K562 treated with DMSO at 1 percent for 24 hours (cell line): ENCODE results near the gene PHF1. TPM values are rescaled to one million over a fixed set of nuclear protein-coding genes. Genes with fewer than 3 reads are reported as not detected.

Experiments
- total RNA-seq: library from RNA; unstranded; fragments of 300-600 nt; gene quantifications from 2 replicates; pipeline ENCODE4 v1.2.3, GENCODE V29; 2022; ENCODE audit warnings: low read depth; ENCODE audit not compliant: insufficient read depth

The PHF1 gene
- 78.1 and 78.5 TPM in 2 replicates for total RNA-seq

GRCh38 chr6:33410711-33411631 is at the start of gene PHF1:
TSS of gene PHF1 (plus strand) at chr6:33411014. CDS start at chr6:33412264, 1,250 bp downstream.

GRCh38 chr6:33391278-33391921 is 19.4 kb upstream of the PHF1 start, which contains the start of gene KIFC1:
TSS of gene KIFC1 (plus strand) at chr6:33391823. CDS start at chr6:33391986, 163 bp downstream.

GRCh38 chr6:33417903-33418689 is 7.3 kb downstream of the PHF1 start, which contains the start of gene CUTA:
TSS of gene CUTA (minus strand) at chr6:33418107. CDS start at chr6:33418000, 107 bp downstream.

GRCh38 chr6:33419580-33420490 is 9.0 kb downstream of the PHF1 start, which contains the start of gene SYNGAP1:
TSS of gene SYNGAP1 (plus strand) at chr6:33420065. CDS start at chr6:33420265, 200 bp downstream.

GRCh38 chr6:33454009-33454946 is 43.5 kb downstream of the PHF1 start, which contains the start of gene ZBTB9:
TSS of gene ZBTB9 (plus strand) at chr6:33454576. CDS start at chr6:33455101, 525 bp downstream.

Other genes starting within 250 kb of the PHF1 start
- gene COL11A2, start 218.5 kb upstream of the PHF1 start, total RNA-seq: 0.25 TPM in 2 replicates
- gene RXRB, start 210.3 kb upstream of the PHF1 start, total RNA-seq: 42.1 and 43.1 TPM in 2 replicates
- gene SLC39A7, start 210.1 kb upstream of the PHF1 start, total RNA-seq: 159 and 162 TPM in 2 replicates
- gene HSD17B8, start 206.4 kb upstream of the PHF1 start, total RNA-seq: 20.2 and 25.9 TPM in 2 replicates
- 82.7 and 82.9 TPM in 2 replicates for gene RING1, start 202.5 kb upstream of the PHF1 start, total RNA-seq
- 42.4 and 43.5 TPM in 2 replicates for gene VPS52, start 139.1 kb upstream of the PHF1 start, total RNA-seq
- 11,722 and 11,744 TPM in 2 replicates for gene RPS18, start 138.9 kb upstream of the PHF1 start, total RNA-seq
- gene B3GALT4, start 133.9 kb upstream of the PHF1 start, total RNA-seq: 5.7 and 6.9 TPM in 2 replicates
- 51.7 and 61.6 TPM in 2 replicates for gene WDR46, start 121.8 kb upstream of the PHF1 start, total RNA-seq
- gene PFDN6, start 121.4 kb upstream of the PHF1 start, total RNA-seq: 148 and 157 TPM in 2 replicates
- gene RGL2, start 112.1 kb upstream of the PHF1 start, total RNA-seq: 29.8 and 32.5 TPM in 2 replicates
- 206 and 216 TPM in 2 replicates for gene TAPBP, start 96.9 kb upstream of the PHF1 start, total RNA-seq
- gene ZBTB22, start 93.3 kb upstream of the PHF1 start, total RNA-seq: 16.2 and 18.1 TPM in 2 replicates
- 64.0 and 65.4 TPM in 2 replicates for gene DAXX, start 88.1 kb upstream of the PHF1 start, total RNA-seq
- gene KIFC1, start 19.2 kb upstream of the PHF1 start, total RNA-seq: 124 and 134 TPM in 2 replicates
- gene CUTA, start 7.1 kb downstream of the PHF1 start, total RNA-seq: 408 and 423 TPM in 2 replicates
- gene SYNGAP1, start 9.1 kb downstream of the PHF1 start, total RNA-seq: 8.1 and 8.4 TPM in 2 replicates
- gene ZBTB9, start 43.6 kb downstream of the PHF1 start, total RNA-seq: 11.0 and 13.7 TPM in 2 replicates
- gene BAK1, start 169.3 kb downstream of the PHF1 start, total RNA-seq: 33.3 and 36.6 TPM in 2 replicates
- 17.1 and 18.9 TPM in 2 replicates for gene ITPR3, start 210.3 kb downstream of the PHF1 start, total RNA-seq